Measurements from ENCODE around the gene IL21R.

Gene IL21R

GRCh38 chr16:27401768-27402568, at the start of gene IL21R:
Gene IL21R, plus strand, starts transcription at chr16:27402174. Its CDS starts 27,898 bp downstream, at chr16:27430072.
- DNase-seq: no peak

DNA sequence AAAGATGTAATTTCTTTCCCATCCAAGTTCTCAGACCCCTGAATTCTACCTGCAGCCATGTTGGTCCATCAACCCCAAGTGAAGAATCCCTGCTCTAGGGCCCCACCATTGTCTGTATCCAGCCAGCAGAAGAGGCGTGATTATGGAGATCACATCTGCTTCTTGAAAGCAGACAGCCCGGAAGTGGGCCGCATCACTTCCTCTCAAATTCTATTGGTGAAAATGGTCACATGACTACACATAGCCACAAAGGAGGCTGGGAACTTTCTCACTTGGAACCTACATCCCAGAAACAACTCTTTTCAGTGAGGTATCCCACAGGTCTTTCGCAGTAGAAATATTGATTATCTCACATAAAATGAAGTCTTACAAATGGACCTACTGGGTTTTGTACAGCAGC, 48.1 kb upstream of the IL21R start:
- DNase-seq: no peak

- DNase-seq: no peak
These were observed 46.4 kb upstream of the IL21R start for GRCh38 chr16:27355610-27356009.

DNA sequence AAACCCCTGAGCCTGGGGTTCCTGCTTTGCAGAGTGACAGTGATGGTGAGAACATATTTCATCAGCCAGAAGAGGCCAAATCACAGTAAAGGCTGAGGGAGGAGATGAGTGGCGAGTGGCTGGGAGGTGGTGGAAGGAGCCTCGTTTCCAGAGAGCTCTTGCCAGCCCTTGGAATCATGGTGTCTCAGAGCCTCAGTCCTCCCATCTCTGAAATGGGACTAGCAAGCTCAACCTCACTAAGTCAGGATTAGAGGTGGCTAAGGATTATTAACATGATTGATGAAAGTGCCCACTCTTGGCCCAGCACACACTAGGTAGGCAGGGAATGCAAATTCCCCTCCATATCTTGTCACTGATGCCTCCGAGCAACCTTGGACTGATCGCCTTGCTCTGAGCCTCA, 45.2 kb upstream of the IL21R start:
- no peak for DNase-seq

DNA sequence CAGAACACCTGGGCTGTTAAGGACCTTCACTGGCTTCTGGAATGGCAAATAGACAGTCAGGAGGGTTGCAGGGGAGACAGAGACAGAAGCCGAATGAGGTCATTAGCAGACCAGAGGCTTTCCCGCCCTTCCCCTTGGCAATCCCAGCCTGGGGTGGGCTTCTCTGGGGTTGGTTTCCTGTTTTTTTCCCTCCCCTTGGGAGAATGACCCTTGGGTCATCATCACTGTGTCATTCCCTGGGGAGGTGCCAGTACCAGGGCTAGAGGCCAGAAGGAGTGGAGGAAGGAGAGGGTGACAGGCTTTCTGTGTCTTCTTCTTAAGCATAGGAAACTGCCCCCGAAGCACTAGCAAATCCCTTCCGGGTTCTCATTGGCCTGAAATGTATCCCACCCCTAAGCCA, 42.9 kb upstream of the IL21R start:
- DNase-seq: no peak

- DNase-seq: no peak
These were observed 42.4 kb upstream of the IL21R start for GRCh38 chr16:27359615-27360014.

DNA sequence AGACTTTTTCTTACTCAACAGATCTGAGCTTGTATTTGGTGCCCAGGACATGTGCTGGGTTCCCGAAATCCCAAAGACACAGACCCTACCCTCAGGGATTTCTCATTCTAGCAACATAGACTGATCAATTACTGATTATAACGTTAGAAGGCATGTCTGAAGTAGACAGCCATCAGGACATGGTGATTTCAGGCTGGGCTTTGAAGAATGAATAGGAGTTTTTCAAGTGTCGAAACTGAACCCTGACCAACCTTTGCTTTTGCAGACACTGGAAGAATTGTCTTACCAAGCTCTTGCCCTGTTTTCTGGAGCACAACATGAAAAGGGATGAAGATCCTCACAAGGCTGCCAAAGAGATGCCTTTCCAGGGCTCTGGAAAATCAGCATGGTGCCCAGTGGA, 40.0 kb upstream of the IL21R start:
- DNase-seq: no peak

DNA sequence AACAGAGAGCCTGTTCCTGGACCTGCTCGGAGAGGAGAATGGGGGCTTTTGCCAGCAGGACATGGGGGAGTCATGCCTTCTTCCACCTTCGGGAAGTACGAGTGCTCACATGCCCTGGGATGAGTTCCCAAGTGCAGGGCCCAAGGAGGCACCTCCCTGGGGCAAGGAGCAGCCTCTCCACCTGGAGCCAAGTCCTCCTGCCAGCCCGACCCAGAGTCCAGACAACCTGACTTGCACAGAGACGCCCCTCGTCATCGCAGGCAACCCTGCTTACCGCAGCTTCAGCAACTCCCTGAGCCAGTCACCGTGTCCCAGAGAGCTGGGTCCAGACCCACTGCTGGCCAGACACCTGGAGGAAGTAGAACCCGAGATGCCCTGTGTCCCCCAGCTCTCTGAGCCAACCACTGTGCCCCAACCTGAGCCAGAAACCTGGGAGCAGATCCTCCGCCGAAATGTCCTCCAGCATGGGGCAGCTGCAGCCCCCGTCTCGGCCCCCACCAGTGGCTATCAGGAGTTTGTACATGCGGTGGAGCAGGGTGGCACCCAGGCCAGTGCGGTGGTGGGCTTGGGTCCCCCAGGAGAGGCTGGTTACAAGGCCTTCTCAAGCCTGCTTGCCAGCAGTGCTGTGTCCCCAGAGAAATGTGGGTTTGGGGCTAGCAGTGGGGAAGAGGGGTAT, 39.3 kb upstream of the IL21R start:
- DNase-seq: no peak

- DNase-seq: no peak
These were observed 38.7 kb upstream of the IL21R start for GRCh38 chr16:27363246-27363632.

DNA sequence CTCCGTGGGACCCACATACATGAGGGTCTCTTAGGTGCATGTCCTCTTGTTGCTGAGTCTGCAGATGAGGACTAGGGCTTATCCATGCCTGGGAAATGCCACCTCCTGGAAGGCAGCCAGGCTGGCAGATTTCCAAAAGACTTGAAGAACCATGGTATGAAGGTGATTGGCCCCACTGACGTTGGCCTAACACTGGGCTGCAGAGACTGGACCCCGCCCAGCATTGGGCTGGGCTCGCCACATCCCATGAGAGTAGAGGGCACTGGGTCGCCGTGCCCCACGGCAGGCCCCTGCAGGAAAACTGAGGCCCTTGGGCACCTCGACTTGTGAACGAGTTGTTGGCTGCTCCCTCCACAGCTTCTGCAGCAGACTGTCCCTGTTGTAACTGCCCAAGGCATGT, 38.2 kb upstream of the IL21R start:
- DNase-seq: no peak

DNA sequence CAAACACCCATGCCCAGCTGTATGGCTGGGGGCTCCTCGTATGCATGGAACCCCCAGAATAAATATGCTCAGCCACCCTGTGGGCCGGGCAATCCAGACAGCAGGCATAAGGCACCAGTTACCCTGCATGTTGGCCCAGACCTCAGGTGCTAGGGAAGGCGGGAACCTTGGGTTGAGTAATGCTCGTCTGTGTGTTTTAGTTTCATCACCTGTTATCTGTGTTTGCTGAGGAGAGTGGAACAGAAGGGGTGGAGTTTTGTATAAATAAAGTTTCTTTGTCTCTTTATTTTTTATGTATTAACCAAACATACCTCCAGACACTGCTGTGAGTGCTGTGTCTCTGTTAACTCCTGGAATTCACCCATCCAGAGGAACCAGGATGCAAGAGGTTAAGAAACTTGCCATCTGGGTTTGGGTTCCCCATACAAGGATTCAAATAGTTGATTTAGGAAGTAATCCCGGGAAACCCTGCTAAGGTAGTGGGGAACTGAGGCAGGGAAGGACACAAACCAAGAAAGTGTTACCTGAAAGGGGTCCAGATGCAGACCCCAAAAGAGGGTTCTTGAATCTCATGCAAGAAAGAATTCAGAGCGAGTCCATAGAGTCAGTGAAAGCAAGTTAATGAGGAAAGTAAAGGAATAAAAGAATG, 37.4 kb upstream of the IL21R start:
- no peak for DNase-seq

DNA sequence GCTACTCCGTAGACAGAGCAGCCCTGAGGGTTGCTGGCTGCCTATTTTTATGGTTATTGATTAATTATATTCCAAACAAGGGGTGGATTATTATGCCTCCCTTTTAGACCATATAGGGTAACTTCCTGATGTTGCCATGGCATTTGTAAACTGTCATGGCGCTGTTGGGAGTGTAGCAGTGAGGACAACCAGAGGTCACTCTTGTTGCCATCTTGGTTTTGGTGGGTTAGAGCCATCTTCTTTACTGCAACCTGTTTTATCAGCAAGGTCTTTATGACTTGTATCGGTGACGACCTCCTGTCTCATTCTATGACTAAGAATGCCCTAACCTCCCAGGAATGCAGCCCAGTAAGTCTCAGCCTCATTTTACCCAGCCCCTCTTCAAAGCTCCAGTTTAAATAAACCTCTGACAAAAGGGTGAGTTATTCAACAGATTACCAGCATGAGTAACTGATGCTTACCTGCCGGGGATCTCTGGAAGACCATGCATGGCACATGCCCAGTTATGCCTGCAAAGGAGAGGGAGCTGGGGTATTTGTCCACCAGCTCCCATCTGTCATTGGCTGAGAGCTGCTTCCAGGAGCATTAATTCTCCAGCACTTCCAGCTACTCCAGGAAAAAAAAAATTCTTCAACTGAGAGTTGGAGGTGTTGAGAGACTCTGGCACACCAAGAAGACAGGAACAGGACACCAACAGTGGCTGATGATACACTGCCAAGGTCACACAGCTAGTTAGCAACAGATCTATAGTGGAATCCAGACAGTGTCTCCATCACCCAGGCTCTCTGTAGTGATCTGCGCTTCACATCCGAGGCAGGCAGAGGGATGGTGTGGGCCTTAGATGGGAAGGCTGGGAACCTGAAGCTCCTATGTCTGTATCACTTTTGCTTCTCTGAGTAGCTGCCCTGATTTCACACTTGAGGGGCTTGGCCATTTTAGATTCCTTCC, 36.6 kb upstream of the IL21R start:
- no peak for DNase-seq

- no peak for DNase-seq
These were observed 35.1 kb upstream of the IL21R start for GRCh38 chr16:27366687-27367460.

DNA sequence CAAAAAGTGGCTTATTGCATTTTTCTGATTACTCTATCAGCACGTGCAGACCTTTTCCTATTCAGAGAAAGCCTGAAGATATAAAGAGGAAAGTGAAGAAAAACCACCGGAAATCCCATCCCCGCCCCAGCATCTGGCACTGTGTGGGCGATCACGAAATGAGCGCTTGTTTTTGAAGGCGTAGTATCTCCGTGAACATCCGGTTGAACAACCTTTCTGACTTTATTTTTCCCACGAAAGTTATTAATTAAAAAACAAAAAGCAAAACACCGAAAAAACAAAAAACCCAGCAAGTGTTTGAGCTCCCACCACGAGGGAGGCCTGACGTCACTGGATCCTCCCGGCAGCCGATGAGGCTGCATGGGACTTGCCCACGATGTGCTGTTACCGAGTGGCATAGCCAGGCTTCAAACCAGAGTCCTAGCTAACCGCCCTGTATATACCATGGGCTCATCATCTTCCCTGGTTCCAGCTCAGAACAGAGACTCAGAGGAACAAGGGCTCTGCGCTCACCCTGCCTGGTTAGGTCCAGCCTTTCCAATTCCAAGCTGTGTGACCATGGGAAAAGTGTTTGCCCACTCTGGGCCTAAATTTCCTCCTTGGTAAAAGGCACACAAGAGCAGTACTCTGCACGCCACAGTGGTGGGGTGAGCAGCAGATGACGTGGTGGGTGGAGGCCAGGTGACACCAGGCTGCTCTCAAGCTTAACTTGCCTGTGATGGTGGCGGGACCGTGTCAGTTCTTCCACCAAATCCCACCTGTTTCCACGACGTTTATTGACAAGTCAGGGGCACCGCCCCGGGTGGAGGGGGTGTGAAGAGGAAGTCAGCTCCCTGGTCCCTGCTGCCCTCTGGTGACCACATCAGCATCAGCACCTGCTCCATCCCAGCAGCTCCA, 34.3 kb upstream of the IL21R start:
- DNase-seq: no peak

DNA sequence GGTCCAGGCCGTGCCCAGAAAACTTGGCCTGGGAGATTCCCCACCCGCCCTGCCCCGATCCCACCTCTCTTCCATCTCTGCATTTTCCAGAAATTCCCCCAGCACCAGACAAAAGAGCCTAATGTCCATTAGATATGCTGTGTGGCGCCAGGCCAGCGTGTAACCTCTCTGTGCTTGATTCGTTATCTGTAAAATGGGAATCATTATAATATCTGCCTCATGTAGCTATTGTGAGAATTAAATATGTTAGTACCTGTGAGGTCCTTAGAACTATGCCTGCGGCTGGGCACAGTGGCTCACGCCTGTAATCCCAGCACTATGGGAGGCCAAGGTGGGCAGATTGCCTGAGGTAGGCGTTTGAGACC, 33.6 kb upstream of the IL21R start:
- no peak for DNase-seq

- no peak for DNase-seq
These were observed 32.2 kb upstream of the IL21R start for GRCh38 chr16:27369806-27370205.

- DNase-seq: no peak
These were observed 31.7 kb upstream of the IL21R start for GRCh38 chr16:27370318-27370717.

DNA sequence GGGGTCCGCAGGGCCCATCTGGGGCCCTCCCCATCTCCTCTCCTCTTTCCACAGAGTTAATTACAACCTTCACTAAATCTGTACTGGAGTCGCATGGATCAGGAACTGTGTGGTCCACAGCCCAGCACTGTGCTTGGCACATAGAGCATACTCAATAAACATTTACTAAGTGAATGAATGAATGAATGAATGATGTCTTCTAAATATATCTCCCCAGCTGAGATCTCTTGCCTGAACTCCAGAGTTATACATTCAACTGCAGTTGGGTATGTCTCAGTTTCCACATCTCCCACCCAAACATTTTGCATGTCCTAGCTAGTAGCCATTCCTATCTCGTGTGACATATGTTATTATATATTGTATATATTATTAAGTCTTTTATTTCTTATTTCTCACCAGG, 28.7 kb upstream of the IL21R start:
- no peak for DNase-seq

GRCh38 chr16:27374221-27374803, 27.7 kb upstream of the IL21R start:
- DNase-seq: no peak

GRCh38 chr16:27374804-27375425, 27.1 kb upstream of the IL21R start:
- no peak for DNase-seq
